HEK293 (cell line): ENCODE data around the gene TSEN2.

Experiments used
- FEZF1 ChIP-seq: fragments of 450-650 bp; formaldehyde crosslinking; IDR thresholded peaks from 2 replicates; pipeline ENCODE4 v1.5.1; 2016; ENCODE audit warnings: missing biosample characterization, missing genetic modification characterization
- PRDM2 ChIP-seq: fragments of 450-650 bp; formaldehyde crosslinking; IDR thresholded peaks from 2 replicates; pipeline ENCODE4 v1.5.1; 2016; ENCODE audit warnings: missing biosample characterization, missing genetic modification characterization, borderline replicate concordance
- PRDM4 ChIP-seq: fragments of 450-650 bp; formaldehyde crosslinking; IDR thresholded peaks from 2 replicates; pipeline ENCODE4 v1.5.1; 2017; ENCODE audit warnings: missing biosample characterization, missing genetic modification characterization
- PRDM6 ChIP-seq: fragments of 450-650 bp; formaldehyde crosslinking; IDR thresholded peaks from 2 replicates; pipeline ENCODE4 v1.5.1; 2017; ENCODE audit warnings: missing biosample characterization, missing genetic modification characterization
- WT1 ChIP-seq: fragments of 450-650 bp; formaldehyde crosslinking; IDR thresholded peaks from 2 replicates; pipeline ENCODE4 v1.5.1; 2016; ENCODE audit warnings: missing biosample characterization, missing genetic modification characterization
- ZBTB49 ChIP-seq: fragments of 450-650 bp; formaldehyde crosslinking; IDR thresholded peaks from 2 replicates; pipeline ENCODE4 v1.5.1; 2016; ENCODE audit warnings: missing biosample characterization, missing genetic modification characterization, low read depth
- ZBTB6 ChIP-seq: fragments of 450-650 bp; formaldehyde crosslinking; IDR thresholded peaks from 2 replicates; pipeline ENCODE4 v1.5.1; 2017; ENCODE audit warnings: missing biosample characterization, missing genetic modification characterization
- ZFHX2 ChIP-seq: fragments of 450-650 bp; formaldehyde crosslinking; conservative IDR thresholded peaks from 2 replicates; pipeline ENCODE4 v1.5.1; 2016; ENCODE audit warnings: missing biosample characterization, missing genetic modification characterization
- ZFP3 ChIP-seq: fragments of 450-650 bp; formaldehyde crosslinking; IDR thresholded peaks from 2 replicates; pipeline ENCODE4 v1.5.1; 2016; ENCODE audit warnings: low read depth, missing biosample characterization, missing genetic modification characterization
- ZNF157 ChIP-seq: fragments of 450-650 bp; formaldehyde crosslinking; IDR thresholded peaks from 2 replicates; pipeline ENCODE4 v1.5.1; 2016; ENCODE audit warnings: missing biosample characterization, missing genetic modification characterization
- ZNF274 ChIP-seq, 2 experiments: fragments of 200-500 bp in 1 of 2; fragments of 450-650 bp in 1 of 2; sonication (Bioruptor generic) in 1 of 2; formaldehyde crosslinking in 1 of 2; IDR thresholded peaks; 2 replicates each; pipeline versions ENCODE4 v1.5.1 to v1.6.1; 2014 to 2016; ENCODE audit warnings: borderline replicate concordance in 1 of 2, inconsistent platforms in 1 of 2, low read length in 1 of 2, missing biosample characterization in 1 of 2, missing genetic modification characterization in 1 of 2
- ZNF302 ChIP-seq: fragments of 450-650 bp; formaldehyde crosslinking; IDR thresholded peaks from 2 replicates; pipeline ENCODE4 v1.5.1; 2016; ENCODE audit warnings: missing biosample characterization, missing genetic modification characterization, low read depth
- ZNF335 ChIP-seq: fragments of 450-650 bp; formaldehyde crosslinking; conservative IDR thresholded peaks from 2 replicates; pipeline ENCODE4 v1.5.1; 2016; ENCODE audit warnings: missing biosample characterization, missing genetic modification characterization
- ZNF394 ChIP-seq: fragments of 450-650 bp; formaldehyde crosslinking; IDR thresholded peaks from 2 replicates; pipeline ENCODE4 v1.5.1; 2016; ENCODE audit warnings: missing biosample characterization, missing genetic modification characterization, mild to moderate bottlenecking, moderate library complexity, borderline replicate concordance
- ZNF416 ChIP-seq: fragments of 450-650 bp; formaldehyde crosslinking; IDR thresholded peaks from 2 replicates; pipeline ENCODE4 v1.5.1; 2016; ENCODE audit warnings: missing biosample characterization, missing genetic modification characterization
- ZNF473 ChIP-seq: fragments of 450-650 bp; formaldehyde crosslinking; IDR thresholded peaks from 2 replicates; pipeline ENCODE4 v1.5.1; 2017; ENCODE audit warnings: missing biosample characterization, missing genetic modification characterization
- ZNF501 ChIP-seq: fragments of 450-650 bp; formaldehyde crosslinking; IDR thresholded peaks from 2 replicates; pipeline ENCODE4 v1.5.1; 2016; ENCODE audit warnings: missing biosample characterization, missing genetic modification characterization
- ZNF510 ChIP-seq: fragments of 450-650 bp; formaldehyde crosslinking; IDR thresholded peaks from 2 replicates; pipeline ENCODE4 v1.5.1; 2018; ENCODE audit warnings: mild to moderate bottlenecking, missing genetic modification characterization, missing biosample characterization; ENCODE audit not compliant: insufficient replicate concordance
- ZNF544 ChIP-seq: fragments of 450-650 bp; formaldehyde crosslinking; IDR thresholded peaks from 2 replicates; pipeline ENCODE4 v1.5.0; 2017; ENCODE audit warnings: missing biosample characterization, missing genetic modification characterization
- ZNF561 ChIP-seq: fragments of 450-650 bp; IDR thresholded peaks from 2 replicates; pipeline ENCODE4 v1.5.1; 2018; ENCODE audit warnings: missing biosample characterization, missing genetic modification characterization, borderline replicate concordance
- ZNF658 ChIP-seq: fragments of 450-650 bp; formaldehyde crosslinking; IDR thresholded peaks from 2 replicates; pipeline ENCODE4; 2016; ENCODE audit warnings: missing biosample characterization, missing genetic modification characterization
- ZNF701 ChIP-seq: fragments of 450-650 bp; formaldehyde crosslinking; IDR thresholded peaks from 2 replicates; pipeline ENCODE4 v1.5.1; 2016; ENCODE audit warnings: missing biosample characterization, missing genetic modification characterization
- ZNF76 ChIP-seq: fragments of 450-650 bp; formaldehyde crosslinking; IDR thresholded peaks from 2 replicates; pipeline ENCODE4; 2016; ENCODE audit warnings: low read depth, missing biosample characterization, missing genetic modification characterization, borderline replicate concordance
- ZNF837 ChIP-seq: fragments of 450-650 bp; formaldehyde crosslinking; IDR thresholded peaks from 2 replicates; pipeline ENCODE4 v1.5.1; 2016; ENCODE audit warnings: missing biosample characterization, missing genetic modification characterization
- ZSCAN30 ChIP-seq: fragments of 450-650 bp; IDR thresholded peaks from 2 replicates; pipeline ENCODE4 v1.5.1; 2018; ENCODE audit warnings: missing biosample characterization, mild to moderate bottlenecking, missing genetic modification characterization, moderate library complexity

TSEN2 gene

GRCh38 chr3:12442654-12443501, 41.4 kb upstream of the TSEN2 start (continued):
- TF ChIP-seq ZNF302 (tag by site-specific recombination) = no peak
- TF ChIP-seq PRDM6 (tag by site-specific recombination) = no peak
- no peak for TF ChIP-seq ZBTB6 (tag by site-specific recombination)
- TF ChIP-seq PRDM2 (tag by site-specific recombination) = no peak
- no peak for TF ChIP-seq ZNF416 (tag by site-specific recombination)
- no peak for TF ChIP-seq ZNF658 (tag by site-specific recombination)
- no peak for TF ChIP-seq ZSCAN30 (tag by site-specific recombination)
- no peak for TF ChIP-seq ZNF157 (tag by site-specific recombination)
- TF ChIP-seq ZNF510 (tag by site-specific recombination) = no peak
- 0 out of 2 replicates have a peak, but pooled peaks have one; percentile 26 for TF ChIP-seq WT1 (tag by site-specific recombination)
- TF ChIP-seq ZNF501 (tag by site-specific recombination) = 0 out of 2 replicates have a peak, but pooled peaks have one; percentile 43
- TF ChIP-seq ZBTB49 (tag by site-specific recombination) = no peak
- no peak for TF ChIP-seq ZNF473 (tag by site-specific recombination)
- 0 out of 2 replicates have a peak, but pooled peaks have one; percentile 20 for TF ChIP-seq ZNF335 (tag by site-specific recombination)
- no peak for TF ChIP-seq ZNF76 (tag by site-specific recombination)
- peak; percentile 91 for TF ChIP-seq ZFHX2 (tag by site-specific recombination)
- TF ChIP-seq ZNF701 (tag by site-specific recombination) = no peak
- 0 out of 2 replicates have a peak, but pooled peaks have one; percentile 44 for TF ChIP-seq PRDM4
- peak; percentile 53; the same call in 1 of the 2 replicates for TF ChIP-seq FEZF1 (tag by site-specific recombination)
- no peak for TF ChIP-seq ZNF274 (IDR thresholded peaks at IDR 0.05; ENCODE audit: low read length)
- TF ChIP-seq ZNF274 (tag by site-specific recombination; IDR thresholded peaks at IDR 0.05; ENCODE audit: borderline replicate concordance) = no peak
- no peak for TF ChIP-seq ZNF394 (tag by site-specific recombination)
- TF ChIP-seq ZNF561 (tag by site-specific recombination) = no peak
- no peak for TF ChIP-seq ZNF544 (tag by site-specific recombination)
- TF ChIP-seq ZFP3 (tag by site-specific recombination) = peak; percentile 29; the same call in 1 of the 2 replicates
- no peak for TF ChIP-seq ZNF837
